K562 (cell line): ENCODE measurements around the gene RPL27. TPM values are rescaled to one million over a fixed set of nuclear protein-coding genes. Genes with fewer than 3 reads are reported as not detected.
A peak's percentile ranks its signal among the peaks of the same experiment; 100 is the strongest.

ENCODE experiments used
- ATAC-seq: fragments of 200-7000 bp; cut with Tn5 transposase; 3 replicates; pipeline ENCODE4 v1.9.1; 2020; ENCODE audit warnings: moderate library complexity
- BruUV-seq: library from RNA; stranded (reverse); fragments of 400-500 nt; replicated peaks from 2 replicates; lab custom pipeline; 2021; lab: Mats Ljungman, UMichigan
- CTCF ChIA-PET: fragments of 300-600 bp; formaldehyde crosslinking; extraction: SDS; loops from one replicate; lab custom pipeline; 2021; ENCODE audit warnings: low intra/inter-chr PET ratio; lab: Yijun Ruan, JAX
- POLR2A ChIA-PET: fragments of 300-600, 350-650 bp; sonication (Branson Sonifier 250); formaldehyde crosslinking; extraction: SDS; loops from one replicate; lab custom pipeline; 2021; ENCODE audit warnings: antibody characterized with exemption, inconsistent platforms; lab: Yijun Ruan, JAX
- DNase-seq, 4 experiments: peaks; one replicate each; pipeline versions ENCODE4 v3.0.0 to v3.0.0-alpha.2; 2011 to 2018; ENCODE audit warnings: low spot score in 3 of 4, mixed read lengths in 3 of 4; ENCODE audit errors: extremely low read depth in 1 of 4
- FAIRE-seq: peaks from 2 replicates; lab custom pipeline; 2011; peaks lifted over from hg19 to GRCh38; lab: Jason Lieb, UNC
- H2AFZ ChIP-seq: 2 replicates; pipeline ENCODE4 v1.6.0; 2011; ENCODE audit warnings: low read depth, low read length, control low read depth, inconsistent platforms
- H3K27ac ChIP-seq: fragments of 200-600 bp; 3 replicates; pipeline ENCODE4 v1.8.0; 2011; ENCODE audit warnings: low read depth, mild to moderate bottlenecking, control low read depth, inconsistent platforms, low read length, moderate library complexity, mixed read lengths; ENCODE audit errors: extremely low read depth
- H3K27me3 ChIP-seq, 2 experiments: fragments of 300-600 bp in 1 of 2; 2 replicates in 1 of 2; 3 replicates in 1 of 2; pipeline versions ENCODE4 v1.6.0 to v1.8.0; 2011; ENCODE audit warnings: inconsistent platforms in 2 of 2, low read length in 2 of 2, mild to moderate bottlenecking in 1 of 2, mixed read lengths in 1 of 2, moderate library complexity in 1 of 2; ENCODE audit not compliant: control insufficient read depth in 2 of 2, insufficient read depth in 2 of 2
- H3K36me3 ChIP-seq: fragments of 300-600 bp; 3 replicates; pipeline ENCODE4 v1.8.0; 2011; ENCODE audit warnings: mild to moderate bottlenecking, low read length, inconsistent platforms; ENCODE audit not compliant: control insufficient read depth, insufficient read depth
- H3K4me1 ChIP-seq, 2 experiments: fragments of 200-600 bp in 1 of 2; replicated peaks in 1 of 2; 2 replicates in 1 of 2; 3 replicates in 1 of 2; pipeline versions ENCODE4 v1.5.1 to v1.8.0; 2011; ENCODE audit warnings: inconsistent platforms in 2 of 2, low read length in 2 of 2, mild to moderate bottlenecking in 1 of 2, mixed read lengths in 1 of 2, moderate library complexity in 1 of 2; ENCODE audit not compliant: control insufficient read depth in 2 of 2, insufficient read depth in 2 of 2
- H3K4me2 ChIP-seq: 2 replicates; pipeline ENCODE4 v1.6.1; 2011; ENCODE audit warnings: low read length, control low read depth, inconsistent platforms, mixed read lengths; ENCODE audit not compliant: insufficient read depth
- H3K4me3 ChIP-seq: fragments of 200-600 bp; sonication (generic), shearing (Covaris generic); 2 replicates; pipeline ENCODE4 v1.5.1; 2016; ENCODE audit warnings: control low read depth, inconsistent platforms
- H3K79me2 ChIP-seq: fragments of 200-600 bp; 3 replicates; pipeline ENCODE4 v1.8.0; 2011; ENCODE audit warnings: low read length, inconsistent platforms; ENCODE audit not compliant: control insufficient read depth, insufficient read depth
- H3K9ac ChIP-seq, 2 experiments: 2 replicates each; pipeline versions ENCODE4 v1.6.0 to v1.6.1; 2011; ENCODE audit warnings: low read depth in 2 of 2, low read length in 2 of 2, control low read depth in 1 of 2, inconsistent platforms in 1 of 2, mild to moderate bottlenecking in 1 of 2, mixed read lengths in 1 of 2; ENCODE audit not compliant: insufficient read depth in 1 of 2
- H3K9me1 ChIP-seq: one replicate; pipeline ENCODE4 v1.6.0; 2011; ENCODE audit warnings: inconsistent platforms, mild to moderate bottlenecking, low read length, moderate library complexity; ENCODE audit not compliant: control insufficient read depth, insufficient read depth
- H3K9me3 ChIP-seq: replicated peaks from 2 replicates; pipeline ENCODE4 v1.5.1; 2011; ENCODE audit warnings: low read depth, low read length, inconsistent platforms; ENCODE audit not compliant: control insufficient read depth, insufficient read depth
- H4K20me1 ChIP-seq: replicated peaks from 2 replicates; pipeline ENCODE4 v1.6.1; 2011; ENCODE audit warnings: low read length, inconsistent platforms, mixed read lengths; ENCODE audit not compliant: control insufficient read depth, insufficient read depth
- POLR3G ChIP-seq: IDR thresholded peaks from 2 replicates; pipeline ENCODE4 v1.6.1; 2011; ENCODE audit not compliant: insufficient read length, insufficient replicate concordance; ENCODE audit errors: extremely low read depth
- SPI1 ChIP-seq: IDR thresholded peaks from 2 replicates; pipeline ENCODE4 v1.6.1; 2011; ENCODE audit warnings: low read depth, low read length, control low read depth, borderline replicate concordance
- ZBTB11 ChIP-seq, 3 experiments: fragments of 200-800 bp in 1 of 3; fragments of 250-450 bp in 1 of 3; fragments of 450-650 bp in 1 of 3; sonication (Bioruptor Pico) in 1 of 3; sonication (Bioruptor generic) in 1 of 3; formaldehyde crosslinking in 1 of 3; IDR thresholded peaks; 2 replicates each; pipeline versions ENCODE4 v1.6.1 to v1.8.0; 2016 to 2022; ENCODE audit warnings: mild to moderate bottlenecking in 2 of 3, missing genetic modification characterization in 2 of 3, missing compliant biosample characterization in 1 of 3, moderate library complexity in 1 of 3
- WGBS: fragments of 100-300 bp; shearing (Covaris generic); methylation state at CpG from one replicate; pipeline ENCODE4 v1.1.6; 2016; ENCODE audit warnings: low coverage, mixed read lengths; ENCODE audit not compliant: insufficient coverage; ENCODE audit errors: missing lambda C conversion rate; 5-methylcytosine and 5-hydroxymethylcytosine counted together
- in situ Hi-C: fragments of 300-500 bp; cut with MboI; formaldehyde crosslinking; loops from 4 replicates; pipeline ENCODE4 v1.15.0; 2018; ENCODE audit warnings: inconsistent platforms, mixed read lengths
- intact Hi-C: fragments of 100-400 bp; cut with micrococcal nuclease; formaldehyde crosslinking; loops from 2 replicates; pipeline ENCODE4 v1.14.2; 2022
- polyA plus RNA-seq, 8 experiments: library from polyadenylated mRNA; depleted of rRNA in 4 of 8; stranded (reverse) in 5 of 8; unstranded in 3 of 8; fragments of >200 nt; fragmentation: Nextera tagmentation in 2 of 8; fragmentation: Illumina TruSeq in 1 of 8; extraction: Ambion mirVana in 2 of 8; extraction: Trizol in 1 of 8; gene quantifications; 2 replicates each; pipeline versions ENCODE4 v1.2.1 to v1.2.3, GENCODE V29; 2011 to 2014; ENCODE audit warnings: inconsistent platforms in 1 of 8, missing spikeins in 1 of 8
- total RNA-seq, 7 experiments: library from RNA; depleted of rRNA in 6 of 7; stranded (reverse); fragments of >200 nt in 6 of 7; fragmentation: Illumina TruSeq in 2 of 7; extraction: Trizol in 2 of 7; gene quantifications; 2 replicates each; pipeline versions ENCODE4 v1.2.1 to v1.2.3, GENCODE V29; 2011 to 2021; ENCODE audit warnings: low replicate concordance in 1 of 7
- TF ChIP-seq, protein P1 (sequence below): fragments of 250-450 bp; sonication (Bioruptor Pico); IDR thresholded peaks from 2 replicates; pipeline ENCODE4 v1.6.1; 2021; ENCODE audit warnings: mild to moderate bottlenecking

Gene RPL27
- total and polyA plus RNA-seq, 9 of the 15 experiments (the other 6 are each of a cell fraction or from before 2014, with no cell fraction given): 1,539 to 6,155 (median 3,710) TPM

DNA sequence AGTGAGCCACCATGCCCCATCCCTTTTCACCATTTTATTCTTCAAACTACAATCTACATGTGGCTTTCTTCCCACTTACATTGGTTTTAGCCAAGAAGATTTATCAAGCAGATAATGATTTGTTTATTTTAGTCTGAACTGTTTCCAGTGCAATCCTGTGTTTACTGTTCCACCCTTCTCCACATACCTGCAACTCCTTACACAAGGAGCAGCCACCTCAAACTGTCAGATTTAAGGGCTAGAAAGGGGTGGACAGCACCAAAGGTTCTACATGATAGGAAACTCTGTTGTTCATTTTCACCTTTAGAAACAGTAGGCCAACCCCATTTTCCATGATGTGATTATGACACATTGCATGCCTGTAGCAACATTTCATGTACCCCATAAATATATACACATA is 16.0 kb upstream of the RPL27 start (continued):
- no peak for TF ChIP-seq ZBTB11 (CRISPR knock-in tag; IDR thresholded peaks at IDR 0.05)
- TF ChIP-seq, protein P1, sequence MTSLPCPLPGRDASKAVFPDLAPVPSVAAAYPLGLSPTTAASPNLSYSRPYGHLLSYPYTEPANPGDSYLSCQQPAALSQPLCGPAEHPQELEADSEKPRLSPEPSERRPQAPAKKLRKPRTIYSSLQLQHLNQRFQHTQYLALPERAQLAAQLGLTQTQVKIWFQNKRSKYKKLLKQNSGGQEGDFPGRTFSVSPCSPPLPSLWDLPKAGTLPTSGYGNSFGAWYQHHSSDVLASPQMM (CRISPR knock-in tag): no peak

- Histone ChIP-seq H3K9ac (no peak overlapping the region), H3K79me2 (peaks cover 39% of the 10 kb centered on the region)
- no peak for FAIRE-seq
These were observed 13.0 kb upstream of the RPL27 start for GRCh38 chr17:42985225-42985624.

More at GRCh38 chr17:42985225-42985624, 13.0 kb upstream of the RPL27 start:
- Histone ChIP-seq H3K27me3 (no peaks in the 10 kb centered on the region), H3K4me2 (no peak overlapping the region), H3K9me1 (no peaks in the 10 kb centered on the region), H4K20me1 (no peaks in the 10 kb centered on the region), H3K4me1 (peaks cover 11 to 13% of the 10 kb centered on the region in 2 experiments; a peak in 4 of 5 replicates), H3K9me3 (no peaks in the 10 kb centered on the region), H3K36me3 (peaks cover 74% of the 10 kb centered on the region), H2AFZ (no peak overlapping the region), H3K27ac (peak overlapping the region; percentile 15; the same call in 1 of the 3 replicates), H3K4me3 (no peak overlapping the region)
- intact Hi-C loops (no loop called here), in situ Hi-C loops (no loop called here)
- ChIA-PET CTCF (no interaction called here), POLR2A (interaction anchor here (0.7 to 2.6 kb wide), 2 partner anchors 8 to 13 kb away, joined by 3 to 16 read pairs; partner anchors contain the start of gene RPL27)
- DNase-seq (no peak), ATAC-seq (no peak)
- peak; percentile 95 for TF ChIP-seq SPI1
- no peak for TF ChIP-seq POLR3G
- no TSS peak for BruUV-seq
- 0% methylated on average over 1 of the region's 1 CpG for WGBS
